Stimulated activated CD8-positive, alpha-beta memory T cell treated with anti-CD3 and anti-CD28 coated beads, Interleukin-15, amount 100 ng/mL, for 24 hours (primary cell): Measurements from ENCODE around the gene LOX.

Experiments
- DNase-seq: peaks from one replicate; pipeline ENCODE4 v3.0.0-alpha.2; 2020; ENCODE audit warnings: low read depth

LOX gene

GRCh38 chr5:122078116-122079110, at the start of gene LOX:
Gene LOX, minus strand, starts transcription at chr5:122078259. Its CDS starts 274 bp downstream, at chr5:122077985.
- DNase-seq, result no peak

- DNase-seq, result no peak
Observed at GRCh38 chr5:122126756-122127321, 48.8 kb upstream of the LOX start.

- no peak for DNase-seq
Observed at GRCh38 chr5:122126177-122126755, 48.2 kb upstream of the LOX start.

- DNase-seq, result no peak
Observed at GRCh38 chr5:122124766-122125165, 46.7 kb upstream of the LOX start.

GRCh38 chr5:122121479-122122465, 43.7 kb upstream of the LOX start:
- DNase-seq, result no peak

GRCh38 chr5:122120957-122121356, 42.9 kb upstream of the LOX start:
- no peak for DNase-seq

- no peak for DNase-seq
Observed at GRCh38 chr5:122120493-122120892, 42.4 kb upstream of the LOX start.

GRCh38 chr5:122119205-122119604, 41.1 kb upstream of the LOX start:
- no peak for DNase-seq

GRCh38 chr5:122118356-122118948, 40.4 kb upstream of the LOX start:
- no peak for DNase-seq

GRCh38 chr5:122114501-122114900, 36.4 kb upstream of the LOX start:
- DNase-seq, result no peak

- no peak for DNase-seq
Observed at GRCh38 chr5:122112733-122113558, 34.9 kb upstream of the LOX start.

- no peak for DNase-seq
Observed at GRCh38 chr5:122112063-122112462, 34.0 kb upstream of the LOX start.

- no peak for DNase-seq
Observed at GRCh38 chr5:122111460-122111859, 33.4 kb upstream of the LOX start.

GRCh38 chr5:122110987-122111386, 32.9 kb upstream of the LOX start:
- no peak for DNase-seq

GRCh38 chr5:122107016-122107415, 29.0 kb upstream of the LOX start:
- DNase-seq, result no peak

- DNase-seq, result no peak
Observed at GRCh38 chr5:122105909-122106308, 27.9 kb upstream of the LOX start.

GRCh38 chr5:122102825-122103224, 24.8 kb upstream of the LOX start:
- DNase-seq, result no peak

GRCh38 chr5:122101636-122102285, 23.7 kb upstream of the LOX start:
- DNase-seq, result no peak

- no peak for DNase-seq
Observed at GRCh38 chr5:122099060-122099790, 21.2 kb upstream of the LOX start.
